ENCODE data around the gene GALNT13. TPM values are rescaled to one million over a fixed set of nuclear protein-coding genes. Genes with fewer than 3 reads are reported as not detected.

The GALNT13 gene
- total RNA-seq, 1 donor from 2014 or later, result 0.52 TPM

GRCh38 chr2:153940511-153940910 is 68.8 kb downstream of the GALNT13 start:
- DNase-seq (ENCODE audit: low read depth), result no peak
- no peak overlapping the region for H3K4me3 ChIP-seq (ENCODE audit: low read depth, low read length)
- TF ChIP-seq, protein P1, sequence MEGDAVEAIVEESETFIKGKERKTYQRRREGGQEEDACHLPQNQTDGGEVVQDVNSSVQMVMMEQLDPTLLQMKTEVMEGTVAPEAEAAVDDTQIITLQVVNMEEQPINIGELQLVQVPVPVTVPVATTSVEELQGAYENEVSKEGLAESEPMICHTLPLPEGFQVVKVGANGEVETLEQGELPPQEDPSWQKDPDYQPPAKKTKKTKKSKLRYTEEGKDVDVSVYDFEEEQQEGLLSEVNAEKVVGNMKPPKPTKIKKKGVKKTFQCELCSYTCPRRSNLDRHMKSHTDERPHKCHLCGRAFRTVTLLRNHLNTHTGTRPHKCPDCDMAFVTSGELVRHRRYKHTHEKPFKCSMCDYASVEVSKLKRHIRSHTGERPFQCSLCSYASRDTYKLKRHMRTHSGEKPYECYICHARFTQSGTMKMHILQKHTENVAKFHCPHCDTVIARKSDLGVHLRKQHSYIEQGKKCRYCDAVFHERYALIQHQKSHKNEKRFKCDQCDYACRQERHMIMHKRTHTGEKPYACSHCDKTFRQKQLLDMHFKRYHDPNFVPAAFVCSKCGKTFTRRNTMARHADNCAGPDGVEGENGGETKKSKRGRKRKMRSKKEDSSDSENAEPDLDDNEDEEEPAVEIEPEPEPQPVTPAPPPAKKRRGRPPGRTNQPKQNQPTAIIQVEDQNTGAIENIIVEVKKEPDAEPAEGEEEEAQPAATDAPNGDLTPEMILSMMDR (conservative IDR thresholded peaks at IDR 0.05; ENCODE audit: low read depth, low read length), result no peak

DNA sequence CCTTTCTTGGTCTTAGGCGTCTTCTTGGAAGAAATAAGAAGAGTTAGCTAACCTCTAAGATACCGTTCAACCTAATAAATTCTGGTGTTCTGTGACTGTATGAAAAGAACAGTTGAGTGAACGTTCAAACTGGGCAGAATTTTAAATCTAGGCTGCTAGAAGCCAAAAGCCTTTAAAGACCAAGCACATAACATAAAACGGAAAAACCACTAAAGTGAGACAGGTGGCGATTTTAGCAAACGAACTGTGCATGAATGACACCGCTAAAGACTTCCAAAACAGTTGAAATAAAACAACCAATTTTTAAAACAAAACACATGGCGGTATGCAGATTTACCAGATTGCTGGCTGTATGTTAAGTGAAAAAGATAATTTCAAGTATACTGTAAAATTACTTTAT is 73.1 kb downstream of the GALNT13 start:
- no peak for DNase-seq (ENCODE audit: low read depth)
- TF ChIP-seq, protein P1 (conservative IDR thresholded peaks at IDR 0.05; ENCODE audit: low read depth, low read length), result no peak
- H3K4me3 ChIP-seq (ENCODE audit: low read depth, low read length), result no peak overlapping the region

- no peak overlapping the region for H3K4me3 ChIP-seq (ENCODE audit: low read depth, low read length)
- no peak for DNase-seq (ENCODE audit: low read depth)
- TF ChIP-seq, protein P1 (conservative IDR thresholded peaks at IDR 0.05; ENCODE audit: low read depth, low read length), result no peak
Measured at GRCh38 chr2:153946036-153946435, 74.3 kb downstream of the GALNT13 start.

GRCh38 chr2:153953761-153954160 is 82.0 kb downstream of the GALNT13 start:
- TF ChIP-seq, protein P1 (conservative IDR thresholded peaks at IDR 0.05; ENCODE audit: low read depth, low read length), result no peak
- DNase-seq (ENCODE audit: low read depth), result no peak
- no peak overlapping the region for H3K4me3 ChIP-seq (ENCODE audit: low read depth, low read length)

DNA sequence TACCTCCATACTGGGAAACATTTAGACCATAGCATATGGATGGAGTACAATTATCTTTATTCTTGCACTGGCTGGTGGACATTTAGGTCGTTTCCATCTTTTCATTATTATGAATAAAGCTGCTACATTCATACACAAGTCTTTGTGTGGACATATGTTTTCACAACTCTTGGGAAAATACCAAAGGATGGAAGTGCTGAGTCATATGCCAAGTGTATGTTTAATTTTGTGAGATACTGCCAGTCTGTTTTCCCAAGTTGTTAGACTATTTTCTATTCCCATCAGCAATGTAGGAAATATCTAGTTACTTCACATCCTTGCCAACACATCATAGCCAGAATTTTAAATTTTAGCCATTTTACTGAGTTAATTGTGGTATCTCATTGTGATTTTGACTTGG is 91.5 kb downstream of the GALNT13 start:
- DNase-seq (ENCODE audit: low read depth), result no peak
- no peak overlapping the region for H3K4me3 ChIP-seq (ENCODE audit: low read depth, low read length)
- TF ChIP-seq, protein P1 (conservative IDR thresholded peaks at IDR 0.05; ENCODE audit: low read depth, low read length), result no peak

DNA sequence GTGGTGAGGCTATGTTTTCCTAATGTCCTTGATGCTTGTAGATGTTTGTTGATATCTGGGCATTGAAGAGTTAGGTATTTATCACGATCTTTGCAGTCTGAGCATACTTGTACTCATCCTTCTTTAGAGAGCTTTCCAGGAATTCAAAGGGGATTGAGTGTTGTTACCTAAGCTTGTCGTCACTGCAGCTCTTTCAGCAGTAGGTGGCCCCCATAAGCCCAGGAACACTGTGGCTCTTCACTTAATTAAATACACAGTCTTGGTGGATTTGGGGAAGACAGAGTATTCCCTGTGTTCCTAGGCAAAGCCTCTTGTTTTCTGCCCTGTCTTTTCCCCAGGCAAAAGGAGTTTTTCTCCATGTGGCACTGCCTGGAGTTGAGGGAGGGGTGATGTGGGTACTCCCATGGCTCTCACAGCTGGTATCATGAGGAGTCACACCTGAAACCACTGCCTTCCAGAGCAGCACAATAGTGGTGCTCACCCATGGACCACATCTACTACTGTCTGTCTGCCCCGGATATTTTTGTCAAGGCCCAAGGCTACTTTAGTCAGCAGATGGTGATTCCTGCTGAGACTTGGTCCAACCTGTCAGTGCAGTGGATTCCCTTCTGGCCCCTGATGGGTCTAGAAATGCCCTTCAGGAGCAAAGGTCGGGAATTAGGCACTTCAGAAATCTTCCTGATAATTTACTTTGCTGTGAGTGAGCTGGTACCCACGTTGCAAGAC is 95.7 kb downstream of the GALNT13 start:
- TF ChIP-seq, protein P1 (conservative IDR thresholded peaks at IDR 0.05; ENCODE audit: low read depth, low read length), result no peak
- H3K4me3 ChIP-seq (ENCODE audit: low read depth, low read length), result no peak overlapping the region
- DNase-seq (ENCODE audit: low read depth), result no peak

- TF ChIP-seq, protein P1 (conservative IDR thresholded peaks at IDR 0.05; ENCODE audit: low read depth, low read length), result no peak
- H3K4me3 ChIP-seq (ENCODE audit: low read depth, low read length), result no peak overlapping the region
- DNase-seq (ENCODE audit: low read depth), result no peak
Measured at GRCh38 chr2:153971250-153971649, 99.5 kb downstream of the GALNT13 start.
